GM19463 (cell line): ENCODE results near the gene FAT1.

Experiments used
- ATAC-seq: cut with Tn5 transposase; IDR thresholded peaks from one replicate; pipeline ENCODE4 v1.9.1; 2021; ENCODE audit warnings: mild to moderate bottlenecking, moderate library complexity; ENCODE audit not compliant: unreplicated experiment

Gene FAT1

DNA sequence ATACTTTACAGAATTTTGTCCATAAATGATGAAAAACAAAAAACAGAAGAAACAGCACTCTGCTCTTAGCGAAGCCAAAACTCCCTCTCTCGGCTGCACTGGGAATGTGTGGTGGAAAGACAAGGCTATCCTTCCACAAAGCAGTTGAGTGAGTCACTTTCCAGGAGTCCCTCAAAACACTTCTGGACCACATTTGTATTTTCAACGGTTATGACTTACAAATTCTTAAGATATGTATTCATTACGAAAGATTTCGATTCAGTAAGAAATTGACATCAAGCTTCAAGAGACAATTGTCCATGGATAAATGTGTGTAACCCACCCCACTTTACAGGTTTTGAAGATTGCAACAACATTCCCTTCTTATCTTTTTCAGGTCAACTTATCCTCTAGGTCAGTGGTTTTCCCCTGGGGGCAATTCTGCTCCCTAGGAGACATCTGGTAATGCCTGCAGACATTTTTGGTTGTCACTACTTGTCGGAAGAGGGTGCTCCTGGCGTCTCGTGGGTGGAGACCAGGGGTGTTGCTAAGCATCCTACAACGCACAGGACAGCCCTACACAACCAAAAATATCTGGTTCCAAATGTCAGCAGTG is 101.6 kb downstream of the FAT1 start:
- no peak for ATAC-seq

DNA sequence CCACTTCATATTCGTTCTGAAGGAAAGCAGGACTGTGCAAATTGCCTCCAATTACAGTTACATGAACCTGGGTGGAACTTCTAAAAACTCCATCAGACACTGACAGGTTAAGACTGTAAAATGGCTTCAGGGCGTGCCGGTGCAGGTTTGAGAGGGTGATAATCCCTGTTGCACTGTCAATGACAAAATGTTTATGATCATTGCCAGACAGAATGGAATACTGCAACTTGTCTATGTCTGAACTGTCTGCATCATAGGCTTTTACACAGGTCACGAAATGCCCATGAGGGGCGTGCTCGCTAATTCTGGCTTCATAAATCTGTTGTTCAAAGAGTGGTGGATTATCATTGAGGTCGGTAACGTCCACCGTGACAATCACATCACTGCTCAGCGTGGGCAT is 104.6 kb downstream of the FAT1 start:
- no peak for ATAC-seq

DNA sequence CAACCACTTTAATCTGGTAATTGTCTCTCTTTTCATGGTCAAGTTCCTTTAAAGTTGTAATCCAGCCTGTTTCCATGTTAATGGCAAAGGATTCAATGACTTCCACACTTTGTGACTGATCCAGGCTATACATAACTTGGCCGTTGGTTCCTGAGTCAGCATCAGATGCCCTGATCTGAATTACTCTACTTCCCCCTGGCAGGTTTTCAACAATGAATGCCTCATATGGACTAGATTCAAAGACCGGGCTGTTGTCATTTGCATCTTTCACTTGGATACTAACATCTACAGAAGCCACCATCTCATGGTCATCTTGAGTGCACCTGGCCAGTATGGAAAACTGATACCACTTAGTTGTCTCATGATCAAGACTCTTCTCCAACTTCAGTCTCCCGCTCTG is 105.7 kb downstream of the FAT1 start:
- ATAC-seq, result no peak

DNA sequence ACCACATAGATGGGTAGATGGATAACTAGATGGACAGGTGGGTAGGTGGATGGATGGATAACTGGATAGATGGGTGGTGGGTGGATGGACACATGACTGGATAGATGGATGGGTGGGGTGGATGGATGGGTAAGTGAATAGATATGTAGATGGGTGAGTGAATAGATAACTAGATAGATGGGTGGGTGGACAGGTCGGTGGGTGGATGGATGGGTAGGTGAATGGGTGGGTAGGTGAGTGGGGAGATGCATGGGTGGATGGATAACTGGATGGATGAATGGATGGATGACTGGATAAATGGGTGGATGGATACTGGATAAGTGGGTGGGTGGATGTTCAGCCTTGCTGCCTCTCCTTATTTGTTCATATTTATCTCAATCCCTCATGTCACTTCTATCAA is 116.2 kb downstream of the FAT1 start:
- no peak for ATAC-seq

DNA sequence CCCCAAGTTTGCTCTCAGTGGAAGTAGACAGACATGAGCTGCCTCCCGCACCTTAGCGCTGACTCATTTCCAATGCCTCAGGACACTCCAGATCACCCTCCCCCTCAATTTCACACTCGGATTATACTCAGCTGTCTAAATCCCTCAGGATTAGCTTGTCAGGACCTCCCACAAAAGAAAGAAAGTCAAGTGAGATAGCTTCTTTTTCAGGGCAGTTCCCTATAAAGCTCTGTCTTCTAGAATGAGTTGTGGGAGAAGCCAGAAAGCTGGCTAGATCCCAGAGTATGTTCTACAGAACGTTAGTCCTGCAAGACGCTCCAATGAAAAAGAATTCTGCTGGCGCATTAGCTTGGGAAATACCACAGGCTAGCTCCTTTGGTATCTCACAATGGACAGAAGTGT is 117.1 kb downstream of the FAT1 start:
- no peak for ATAC-seq

DNA sequence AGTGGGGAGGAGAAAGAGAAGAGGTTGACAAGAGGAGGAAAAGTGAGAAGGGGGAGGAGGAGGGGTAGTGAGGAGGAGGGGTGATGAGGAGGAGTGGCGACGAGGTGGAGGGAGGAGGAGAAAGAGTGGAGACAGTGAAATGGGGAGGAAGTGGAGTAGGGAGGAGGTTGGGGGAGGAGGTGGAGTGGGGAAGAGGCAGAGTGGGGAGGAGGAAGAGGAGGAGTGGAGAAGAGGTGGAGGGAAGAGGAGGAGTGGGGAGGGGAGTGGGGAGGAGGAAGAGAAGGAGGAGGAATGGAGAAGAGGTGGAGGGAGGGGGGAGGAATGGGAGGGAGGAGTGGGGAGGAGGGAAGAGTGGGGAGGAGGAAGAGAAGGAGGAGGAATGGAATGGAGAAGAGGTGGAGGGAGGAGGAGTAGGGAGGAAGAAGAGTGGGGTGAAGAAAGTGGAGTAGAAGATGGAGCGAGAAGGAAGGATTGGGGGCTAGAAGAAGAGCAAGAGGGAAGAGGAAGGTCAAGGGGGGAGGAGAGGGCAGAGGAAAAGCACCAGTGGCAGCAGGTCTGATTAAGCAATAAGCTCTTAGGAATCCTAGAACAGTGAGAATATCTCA is 118.3 kb downstream of the FAT1 start:
- ATAC-seq, result no peak

DNA sequence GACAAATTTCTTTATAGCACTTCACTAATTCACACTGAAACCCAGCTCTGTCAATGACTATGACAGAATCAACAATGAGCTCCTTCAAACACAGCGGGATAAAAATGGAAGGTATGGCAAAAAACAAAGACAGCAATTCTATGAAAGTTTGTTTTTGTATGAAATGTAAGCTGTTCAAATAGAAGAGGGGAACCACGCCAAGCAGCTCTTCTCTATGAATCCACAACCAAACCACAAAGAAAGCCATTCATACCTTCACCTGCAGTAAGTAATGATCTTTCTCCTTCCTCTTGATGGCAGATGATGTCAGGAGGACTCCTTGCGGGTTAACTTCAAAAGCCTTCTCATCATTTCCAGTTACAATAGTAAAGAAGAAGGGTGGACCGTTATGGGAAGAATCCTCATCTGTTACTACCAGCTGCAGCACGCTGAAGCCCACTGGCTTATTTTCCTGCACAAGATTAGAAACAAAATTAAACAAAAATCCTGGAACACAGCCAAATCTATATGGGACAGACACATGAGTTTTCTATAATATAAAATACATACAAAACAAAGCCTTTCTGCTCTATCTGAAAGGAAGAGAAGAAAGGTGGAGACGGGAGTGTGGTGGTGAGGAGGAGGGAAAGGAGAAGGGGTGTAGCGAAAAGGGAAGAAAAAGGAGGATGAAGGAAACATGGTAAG is 119.4 kb downstream of the FAT1 start:
- no peak for ATAC-seq

DNA sequence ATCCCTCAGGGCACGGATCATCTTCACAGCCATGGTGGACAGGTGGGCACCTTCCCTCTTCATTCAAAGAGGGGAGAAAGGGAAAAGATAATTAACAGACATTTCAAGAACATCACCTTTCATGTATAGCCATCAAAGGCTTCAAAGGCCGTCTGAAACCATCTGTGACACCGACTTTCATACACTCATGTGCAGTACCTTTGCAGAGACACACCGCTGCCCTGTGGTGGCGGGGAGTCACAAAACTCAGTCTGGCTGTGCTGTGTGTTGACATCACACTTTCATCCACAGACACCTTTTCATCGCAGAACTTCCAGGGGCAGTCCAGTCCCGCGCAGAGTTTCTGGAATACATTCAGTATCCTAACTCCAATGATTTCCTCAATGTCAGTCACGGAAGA is 120.7 kb downstream of the FAT1 start:
- no peak for ATAC-seq

DNA sequence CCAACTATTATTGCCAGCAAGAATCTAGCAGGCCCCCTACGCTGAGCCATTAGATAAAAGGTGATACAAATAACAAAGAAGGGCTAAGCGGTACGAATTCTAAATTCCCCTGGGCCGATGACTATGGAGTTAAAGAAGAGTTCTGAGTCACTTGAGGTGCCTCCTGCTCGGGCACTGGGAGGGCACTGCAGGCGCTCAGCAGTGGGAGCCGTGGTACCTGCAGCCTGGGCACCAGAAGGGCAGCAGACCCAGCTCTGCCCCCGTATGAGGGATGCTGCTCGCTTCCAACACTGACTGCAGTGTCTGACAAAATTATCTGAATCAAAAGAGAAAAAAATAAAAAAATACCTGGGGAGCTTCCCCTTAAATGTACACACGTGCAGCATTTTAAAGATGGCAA is 124.2 kb downstream of the FAT1 start:
- no peak for ATAC-seq

DNA sequence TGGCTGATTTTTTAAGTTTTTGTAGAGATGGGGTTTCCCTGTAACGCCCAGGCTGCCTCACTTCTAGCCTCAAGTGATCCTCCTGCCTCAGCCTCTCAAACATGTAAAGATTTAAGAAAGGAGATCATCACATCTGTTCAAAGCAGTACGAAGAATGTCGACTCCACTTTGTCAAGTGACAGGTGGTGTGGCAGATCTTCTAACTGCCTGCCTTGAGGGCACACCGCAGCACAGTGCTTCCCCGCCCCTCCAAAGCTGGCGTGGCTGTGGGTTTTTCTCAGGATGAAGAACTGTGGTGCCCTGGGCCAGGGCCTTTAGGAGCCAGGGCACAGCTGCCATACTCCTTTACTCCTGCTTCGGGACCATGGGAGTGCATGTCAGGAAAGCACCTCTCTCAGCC is 125.0 kb downstream of the FAT1 start:
- ATAC-seq, result no peak

DNA sequence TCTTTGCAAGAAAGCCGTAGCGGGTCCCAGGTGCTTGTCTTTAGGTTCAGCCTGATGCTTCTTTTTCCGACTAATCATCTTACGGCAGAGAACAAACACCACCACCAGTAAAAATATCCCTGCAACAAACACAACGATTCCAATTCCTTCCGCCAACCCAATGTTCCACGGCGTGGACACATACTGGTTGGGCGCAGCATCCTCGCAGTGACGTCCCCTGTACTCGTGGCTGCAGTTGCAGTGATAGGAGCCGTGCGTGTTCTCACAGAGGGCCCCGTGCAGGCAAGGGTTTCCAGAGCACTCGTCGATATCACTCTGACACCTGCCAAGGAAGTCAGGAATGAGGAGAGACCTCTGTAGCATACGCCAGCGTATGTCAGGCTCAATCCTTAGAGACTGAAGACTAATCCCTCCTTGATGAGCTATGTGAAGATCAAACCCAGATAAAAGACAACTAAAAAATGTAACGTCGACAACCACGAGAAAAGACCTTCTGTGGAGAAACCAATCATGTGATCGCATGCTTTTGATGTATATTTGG is 126.7 kb downstream of the FAT1 start:
- no peak for ATAC-seq

DNA sequence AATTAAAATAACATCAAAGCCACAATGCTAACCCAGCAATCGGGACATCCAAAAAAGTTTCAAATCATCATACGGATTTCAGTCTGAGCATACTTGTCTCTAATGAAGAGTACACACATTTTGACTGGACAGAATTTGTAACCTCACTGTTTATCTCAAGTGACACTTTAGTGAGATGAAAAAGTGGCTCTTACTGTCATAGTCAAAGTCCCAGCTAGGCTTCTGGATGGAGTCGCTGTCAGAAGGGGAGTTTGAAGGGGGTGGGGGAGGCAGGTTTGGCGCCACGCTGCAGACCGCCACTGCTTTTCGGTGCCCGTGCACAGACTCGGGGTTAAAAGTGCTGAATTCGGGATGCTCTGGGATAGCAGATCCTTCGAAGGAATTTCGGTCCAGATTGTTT is 127.3 kb downstream of the FAT1 start:
- no peak for ATAC-seq

DNA sequence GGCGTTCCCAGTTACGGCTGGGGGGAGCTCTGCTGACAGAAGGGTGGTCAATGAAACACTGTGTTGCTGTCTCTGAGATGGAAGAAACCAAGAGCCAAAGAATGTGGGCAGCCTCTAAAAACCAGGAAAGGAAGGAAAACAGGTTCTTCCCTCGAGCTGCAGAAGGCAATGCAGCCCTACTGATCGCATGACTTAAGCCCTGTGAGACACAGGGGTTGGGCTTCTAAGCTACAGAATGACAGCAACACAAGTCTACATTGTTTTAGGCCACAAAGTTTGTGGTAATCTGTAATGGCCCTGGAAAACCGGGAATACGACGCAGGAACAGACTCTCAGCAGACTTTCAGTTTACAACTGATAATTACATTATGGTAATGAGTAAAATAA is 130.1 kb downstream of the FAT1 start:
- no peak for ATAC-seq

DNA sequence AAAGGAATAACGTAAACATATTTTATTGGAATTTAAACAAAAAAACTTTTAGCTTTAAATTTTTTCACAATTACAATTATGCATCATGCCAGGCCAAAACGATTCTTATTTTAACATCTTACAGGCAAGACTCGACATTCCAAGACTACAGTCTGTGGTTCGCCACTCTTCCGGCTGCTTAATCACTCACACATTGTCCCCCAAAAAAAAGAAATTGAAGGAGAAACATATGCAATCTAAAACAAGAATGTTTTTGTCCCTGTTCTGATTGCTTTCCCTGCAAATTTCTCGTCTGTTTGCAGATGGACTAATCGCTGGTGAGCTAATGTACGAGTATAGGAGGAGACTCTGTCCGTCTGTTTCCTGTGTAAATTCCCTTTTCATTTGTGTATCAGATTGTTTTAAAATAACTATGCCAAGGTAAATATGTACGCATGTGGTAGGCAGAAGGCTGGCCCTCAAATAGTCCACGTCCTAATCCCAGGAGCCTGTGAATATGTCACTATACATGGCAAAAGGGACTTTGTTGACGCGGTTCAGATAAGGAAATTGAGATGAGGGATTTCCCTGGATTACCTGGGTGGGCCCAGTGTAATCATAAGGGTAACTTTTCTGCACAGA is 130.6 kb downstream of the FAT1 start:
- no peak for ATAC-seq

DNA sequence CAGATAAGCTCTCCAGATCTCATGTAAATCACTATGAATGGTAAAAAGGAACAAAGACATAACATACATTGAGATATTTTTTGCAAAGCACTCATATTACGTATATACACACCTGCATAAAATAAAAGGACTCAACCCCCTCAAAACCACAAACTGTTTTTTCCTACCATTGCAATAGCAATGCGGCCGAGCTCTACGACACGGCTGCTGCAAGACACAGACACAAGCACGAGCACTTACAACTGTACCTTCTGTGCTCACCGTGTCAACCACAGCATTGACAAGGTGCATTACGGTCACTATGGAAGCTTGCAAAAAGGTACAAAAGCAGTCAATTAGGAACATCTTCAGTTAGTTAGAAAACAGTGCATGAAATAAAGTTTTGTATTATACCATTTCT is 131.2 kb downstream of the FAT1 start:
- ATAC-seq, result no peak

DNA sequence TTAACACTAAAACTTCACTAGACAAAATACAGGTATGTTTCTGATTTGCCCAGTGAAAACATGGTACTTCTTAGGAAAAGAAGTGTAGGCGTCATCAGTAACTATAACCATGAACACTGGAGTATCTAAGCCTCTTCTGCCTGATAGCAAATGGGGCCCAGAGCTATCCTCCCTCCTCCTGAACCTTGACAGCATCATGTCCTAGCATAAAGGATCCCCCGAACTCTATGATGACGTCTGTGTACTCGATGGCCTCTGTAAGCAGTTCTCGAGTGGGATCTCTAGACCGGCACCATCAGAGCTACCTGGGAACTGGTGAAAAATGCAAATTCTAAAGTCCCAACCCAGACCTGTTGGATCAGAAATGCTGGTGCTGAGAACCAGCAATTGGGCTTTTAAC is 132.0 kb downstream of the FAT1 start:
- ATAC-seq, result no peak

DNA sequence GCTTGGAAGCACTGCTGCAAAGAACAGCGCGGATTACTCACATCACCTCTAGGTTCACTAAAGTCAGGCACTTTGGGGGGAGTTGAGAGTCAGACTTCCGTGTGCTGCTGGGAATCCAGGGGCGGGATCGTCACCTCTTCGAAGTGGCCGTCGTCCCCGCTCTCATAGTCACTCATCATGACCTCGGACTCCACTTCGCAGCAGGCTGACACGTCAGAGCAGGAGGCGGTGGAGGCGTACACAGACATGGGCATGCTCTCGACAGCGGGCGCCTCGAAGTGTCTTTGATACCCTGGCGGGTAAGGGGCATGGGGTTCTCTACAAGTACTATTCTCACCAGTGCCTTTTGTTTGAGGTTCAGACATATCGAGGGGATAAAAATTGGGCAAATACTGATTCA is 135.2 kb downstream of the FAT1 start:
- no peak for ATAC-seq

DNA sequence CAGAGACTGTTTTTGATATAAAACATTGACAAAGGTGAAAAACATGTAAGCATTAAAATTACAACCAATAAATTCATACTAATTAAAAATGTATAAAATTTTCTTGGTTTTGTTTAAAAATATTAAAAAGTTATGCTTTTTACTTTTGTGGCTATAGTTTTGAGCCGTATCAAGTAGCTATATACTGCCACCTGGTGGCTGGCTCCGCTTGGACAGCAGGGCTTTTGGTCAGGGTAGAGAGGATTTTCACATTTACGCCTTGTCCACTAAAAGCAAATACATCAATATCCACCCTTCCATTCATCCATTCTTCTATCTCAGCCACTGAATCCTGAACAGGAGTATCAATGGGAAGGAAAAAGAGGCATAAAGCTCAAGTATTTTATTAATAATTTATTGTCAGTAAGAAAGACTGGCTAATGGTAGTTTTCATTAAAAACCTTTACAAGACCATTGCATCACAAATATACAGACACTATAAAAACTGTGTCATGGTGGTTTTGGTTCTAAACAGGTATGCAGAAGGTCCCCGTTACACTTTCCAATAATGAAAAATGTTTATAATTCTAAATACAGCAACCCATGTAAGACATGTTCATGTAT is 136.1 kb downstream of the FAT1 start:
- ATAC-seq, result peak; percentile 82

DNA sequence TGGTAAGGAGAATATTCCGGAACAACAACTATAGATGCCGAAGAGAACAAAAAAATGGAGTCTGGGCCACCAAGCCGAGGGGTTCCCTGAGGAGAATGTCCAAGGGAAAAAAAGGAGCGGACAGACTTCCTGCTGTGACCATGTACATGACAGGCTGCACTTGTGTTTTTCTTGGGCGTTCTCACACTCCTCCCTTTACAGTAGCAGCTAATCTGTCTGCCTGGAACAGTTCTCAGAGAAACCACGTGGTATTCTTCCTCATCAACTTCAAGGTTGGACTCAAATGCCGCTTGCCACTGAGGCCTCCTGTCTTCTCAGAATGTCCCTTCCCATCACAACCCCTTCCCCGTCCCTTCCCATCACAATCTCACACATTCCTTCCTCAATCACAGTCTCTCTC is 137.5 kb downstream of the FAT1 start:
- ATAC-seq, result no peak

DNA sequence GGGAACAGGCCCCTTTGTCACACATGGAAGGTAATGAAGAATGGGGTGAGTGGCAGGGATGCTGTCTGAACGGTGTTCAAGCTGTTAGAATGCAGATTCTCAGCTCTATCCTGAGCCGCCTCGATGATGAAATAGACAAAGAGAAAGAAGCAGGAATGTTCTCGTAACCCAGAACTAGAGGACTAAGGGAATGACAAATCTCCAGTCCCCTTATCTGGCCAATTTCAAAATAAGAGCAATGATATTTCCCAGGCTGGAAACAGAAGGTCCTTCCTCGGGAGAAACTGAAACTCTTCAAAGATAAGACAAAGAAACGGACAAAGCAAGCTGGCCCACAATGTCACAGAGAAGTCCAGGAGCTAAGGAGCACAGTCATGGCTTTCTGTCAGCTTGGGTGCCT is 138.7 kb downstream of the FAT1 start:
- ATAC-seq, result no peak

DNA sequence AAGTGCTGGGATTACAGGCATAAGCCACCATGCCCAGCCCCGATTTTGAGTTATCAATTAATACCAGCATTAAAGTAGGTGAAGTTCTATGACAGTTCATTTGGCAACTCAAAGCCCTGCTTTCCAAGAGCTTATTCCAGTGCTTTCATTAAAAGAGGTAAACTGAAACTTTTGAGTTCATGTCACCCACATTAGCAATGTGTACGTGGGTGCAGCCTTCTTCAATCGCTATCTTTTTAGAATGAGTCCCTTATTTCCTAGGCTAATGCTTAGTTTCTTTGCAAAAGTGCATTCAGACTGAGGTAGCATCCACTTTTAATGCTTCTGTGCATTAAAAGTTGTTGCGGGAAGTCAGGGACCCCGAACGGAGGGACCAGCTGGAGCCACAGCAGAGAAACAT is 142.2 kb downstream of the FAT1 start:
- no peak for ATAC-seq

DNA sequence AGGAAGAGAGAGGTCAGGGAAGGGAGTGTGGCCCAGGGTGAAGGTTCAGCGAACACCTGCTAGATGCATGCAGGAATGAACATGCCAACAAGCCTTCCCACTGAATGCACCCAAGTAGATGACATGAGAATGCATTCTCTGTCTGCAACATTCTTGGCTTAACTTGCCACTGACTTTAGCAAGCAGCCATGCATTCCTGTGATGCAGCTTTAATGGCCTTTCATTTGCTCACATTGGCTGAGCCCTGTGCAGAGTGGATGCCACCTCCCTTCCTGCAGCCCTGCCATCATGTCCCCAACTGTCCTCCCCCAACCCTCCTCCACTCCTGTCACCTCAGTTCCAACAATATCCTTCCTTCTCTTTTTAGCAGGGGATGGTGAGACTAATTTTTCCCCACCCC is 143.0 kb downstream of the FAT1 start:
- ATAC-seq, result no peak
